Posterior vena cava (tissue), 2 donors: ENCODE data around the gene CDH2. TPM values are rescaled to one million over a fixed set of nuclear protein-coding genes. Genes with fewer than 3 reads are reported as not detected.

Experiments used
- DNase-seq: peaks from one replicate; pipeline ENCODE4 v3.0.0-alpha.2; 2020; ENCODE audit warnings: low spot score
- intact Hi-C, 2 donors: fragments of 100-400 bp; cut with DNase I; formaldehyde crosslinking; loops; one replicate each; pipeline versions ENCODE4 v1.14.1 to v1.14.2; 2022 to 2023
- total RNA-seq, 2 donors: library from RNA; stranded (reverse); fragmentation: NEBNext Ultra II Directional; extraction: Animal tissue kit (Norgen Biotek cat#: 25700); gene quantifications; one replicate each; pipeline ENCODE4 v1.2.1, GENCODE V29; 2021
- donor health status: DM: yes; HTN: yes; CAD: no.
- donor health status: DM: yes; HTN: yes; CAD: no.

The CDH2 gene
- total RNA-seq, 2 donors from 2014 or later, result 6.0 to 12.0 TPM

- intact Hi-C loops, result no loop called here
Measured at GRCh38 chr18:28174181-28174905, 2.6 kb downstream of the CDH2 start.

GRCh38 chr18:28171837-28172236, 5.1 kb downstream of the CDH2 start:
- DNase-seq, result no peak
- intact Hi-C loops, result no loop called here

More at GRCh38 chr18:28174181-28174905, 2.6 kb downstream of the CDH2 start:
- no peak for DNase-seq

- DNase-seq, result no peak
- intact Hi-C loops, result no loop called here
Measured at GRCh38 chr18:28168725-28169124, 8.2 kb downstream of the CDH2 start.

GRCh38 chr18:28167835-28168349, 9.0 kb downstream of the CDH2 start:
- intact Hi-C loops, result no loop called here
- no peak for DNase-seq

GRCh38 chr18:28164771-28165483, 12.0 kb downstream of the CDH2 start:
- DNase-seq, result no peak
- intact Hi-C loops, result no loop called here

- no peak for DNase-seq
- intact Hi-C loops, result no loop called here
Measured at GRCh38 chr18:28163201-28163775, 13.6 kb downstream of the CDH2 start.

GRCh38 chr18:28161608-28162599, 15.0 kb downstream of the CDH2 start:
- DNase-seq, result no peak
- intact Hi-C loops, result no loop called here

- intact Hi-C loops, result no loop called here
- no peak for DNase-seq
Measured at GRCh38 chr18:28159055-28159454, 17.9 kb downstream of the CDH2 start.

GRCh38 chr18:28158083-28158581, 18.8 kb downstream of the CDH2 start:
- intact Hi-C loops, result no loop called here
- no peak for DNase-seq

GRCh38 chr18:28153485-28154065, 23.4 kb downstream of the CDH2 start:
- no peak for DNase-seq
- intact Hi-C loops, result no loop called here

- intact Hi-C loops, result no loop called here
- DNase-seq, result no peak
Measured at GRCh38 chr18:28152754-28153153, 24.2 kb downstream of the CDH2 start.

- intact Hi-C loops, result no loop called here
- no peak for DNase-seq
Measured at GRCh38 chr18:28152354-28152753, 24.6 kb downstream of the CDH2 start.

GRCh38 chr18:28151434-28151833, 25.5 kb downstream of the CDH2 start:
- intact Hi-C loops, result no loop called here
- no peak for DNase-seq

- DNase-seq, result no peak
- intact Hi-C loops, result no loop called here
Measured at GRCh38 chr18:28150925-28151324, 26.0 kb downstream of the CDH2 start.

- no peak for DNase-seq
- intact Hi-C loops, result no loop called here
Measured at GRCh38 chr18:28149810-28150420, 27.0 kb downstream of the CDH2 start.

GRCh38 chr18:28147674-28148171, 29.2 kb downstream of the CDH2 start:
- intact Hi-C loops, result no loop called here
- DNase-seq, result no peak

GRCh38 chr18:28143725-28144124, 33.2 kb downstream of the CDH2 start:
- no peak for DNase-seq
- intact Hi-C loops, result no loop called here

- no peak for DNase-seq
- intact Hi-C loops, result no loop called here
Measured at GRCh38 chr18:28138816-28139215, 38.1 kb downstream of the CDH2 start.
